K562 (cell line): ENCODE measurements around the gene EPO. TPM values are rescaled to one million over a fixed set of nuclear protein-coding genes. Genes with fewer than 3 reads are reported as not detected.

Experiments used
- ATAC-seq: fragments of 200-7000 bp; cut with Tn5 transposase; 3 replicates; pipeline ENCODE4 v1.9.1; 2020; ENCODE audit warnings: moderate library complexity
- BruUV-seq: library from RNA; stranded (reverse); fragments of 400-500 nt; replicated peaks from 2 replicates; lab custom pipeline; 2021; lab: Mats Ljungman, UMichigan
- CTCF ChIA-PET: fragments of 300-600 bp; formaldehyde crosslinking; extraction: SDS; loops from one replicate; lab custom pipeline; 2021; ENCODE audit warnings: low intra/inter-chr PET ratio; lab: Yijun Ruan, JAX
- POLR2A ChIA-PET: fragments of 300-600, 350-650 bp; sonication (Branson Sonifier 250); formaldehyde crosslinking; extraction: SDS; loops from one replicate; lab custom pipeline; 2021; ENCODE audit warnings: antibody characterized with exemption, inconsistent platforms; lab: Yijun Ruan, JAX
- DNase-seq, 4 experiments: peaks; one replicate each; pipeline versions ENCODE4 v3.0.0 to v3.0.0-alpha.2; 2011 to 2018; ENCODE audit warnings: low spot score in 3 of 4, mixed read lengths in 3 of 4; ENCODE audit errors: extremely low read depth in 1 of 4
- FAIRE-seq: peaks from 2 replicates; lab custom pipeline; 2011; peaks lifted over from hg19 to GRCh38; lab: Jason Lieb, UNC
- H2AFZ ChIP-seq: 2 replicates; pipeline ENCODE4 v1.6.0; 2011; ENCODE audit warnings: low read depth, low read length, control low read depth, inconsistent platforms
- H3K27ac ChIP-seq: fragments of 200-600 bp; 3 replicates; pipeline ENCODE4 v1.8.0; 2011; ENCODE audit warnings: low read depth, mild to moderate bottlenecking, control low read depth, inconsistent platforms, low read length, moderate library complexity, mixed read lengths; ENCODE audit errors: extremely low read depth
- H3K27me3 ChIP-seq, 2 experiments: fragments of 300-600 bp in 1 of 2; 2 replicates in 1 of 2; 3 replicates in 1 of 2; pipeline versions ENCODE4 v1.6.0 to v1.8.0; 2011; ENCODE audit warnings: inconsistent platforms in 2 of 2, low read length in 2 of 2, mild to moderate bottlenecking in 1 of 2, mixed read lengths in 1 of 2, moderate library complexity in 1 of 2; ENCODE audit not compliant: control insufficient read depth in 2 of 2, insufficient read depth in 2 of 2
- H3K36me3 ChIP-seq: fragments of 300-600 bp; 3 replicates; pipeline ENCODE4 v1.8.0; 2011; ENCODE audit warnings: mild to moderate bottlenecking, low read length, inconsistent platforms; ENCODE audit not compliant: control insufficient read depth, insufficient read depth
- H3K4me1 ChIP-seq, 2 experiments: fragments of 200-600 bp in 1 of 2; replicated peaks in 1 of 2; 2 replicates in 1 of 2; 3 replicates in 1 of 2; pipeline versions ENCODE4 v1.5.1 to v1.8.0; 2011; ENCODE audit warnings: inconsistent platforms in 2 of 2, low read length in 2 of 2, mild to moderate bottlenecking in 1 of 2, mixed read lengths in 1 of 2, moderate library complexity in 1 of 2; ENCODE audit not compliant: control insufficient read depth in 2 of 2, insufficient read depth in 2 of 2
- H3K4me2 ChIP-seq: 2 replicates; pipeline ENCODE4 v1.6.1; 2011; ENCODE audit warnings: low read length, control low read depth, inconsistent platforms, mixed read lengths; ENCODE audit not compliant: insufficient read depth
- H3K4me3 ChIP-seq: fragments of 200-600 bp; sonication (generic), shearing (Covaris generic); 2 replicates; pipeline ENCODE4 v1.5.1; 2016; ENCODE audit warnings: control low read depth, inconsistent platforms
- H3K79me2 ChIP-seq: fragments of 200-600 bp; 3 replicates; pipeline ENCODE4 v1.8.0; 2011; ENCODE audit warnings: low read length, inconsistent platforms; ENCODE audit not compliant: control insufficient read depth, insufficient read depth
- H3K9ac ChIP-seq, 2 experiments: 2 replicates each; pipeline versions ENCODE4 v1.6.0 to v1.6.1; 2011; ENCODE audit warnings: low read depth in 2 of 2, low read length in 2 of 2, control low read depth in 1 of 2, inconsistent platforms in 1 of 2, mild to moderate bottlenecking in 1 of 2, mixed read lengths in 1 of 2; ENCODE audit not compliant: insufficient read depth in 1 of 2
- H3K9me1 ChIP-seq: one replicate; pipeline ENCODE4 v1.6.0; 2011; ENCODE audit warnings: inconsistent platforms, mild to moderate bottlenecking, low read length, moderate library complexity; ENCODE audit not compliant: control insufficient read depth, insufficient read depth
- H3K9me3 ChIP-seq: replicated peaks from 2 replicates; pipeline ENCODE4 v1.5.1; 2011; ENCODE audit warnings: low read depth, low read length, inconsistent platforms; ENCODE audit not compliant: control insufficient read depth, insufficient read depth
- H4K20me1 ChIP-seq: replicated peaks from 2 replicates; pipeline ENCODE4 v1.6.1; 2011; ENCODE audit warnings: low read length, inconsistent platforms, mixed read lengths; ENCODE audit not compliant: control insufficient read depth, insufficient read depth
- E2F6 ChIP-seq, 2 experiments: IDR thresholded peaks; 2 replicates each; pipeline ENCODE4 v1.6.1; 2011; ENCODE audit warnings: borderline replicate concordance in 1 of 2, control low read depth in 1 of 2, low read depth in 1 of 2, low read length in 1 of 2, mild to moderate bottlenecking in 1 of 2, mixed read lengths in 1 of 2, moderate library complexity in 1 of 2; ENCODE audit not compliant: insufficient read depth in 1 of 2, insufficient read length in 1 of 2, poor library complexity in 1 of 2, severe bottlenecking in 1 of 2; ENCODE audit errors: extremely low read depth in 1 of 2
- MNT ChIP-seq, 2 experiments: fragments of 450-650 bp; conservative IDR thresholded peaks; 2 replicates each; pipeline ENCODE4 v1.6.1; 2017; ENCODE audit warnings: mild to moderate bottlenecking in 2 of 2, moderate library complexity in 2 of 2
- MTA3 ChIP-seq: fragments of 450-650 bp; formaldehyde crosslinking; IDR thresholded peaks from 2 replicates; pipeline ENCODE4 v1.6.1; 2017; ENCODE audit warnings: mild to moderate bottlenecking, borderline replicate concordance
- PCBP1 ChIP-seq: fragments of 200-400 bp; formaldehyde crosslinking; IDR thresholded peaks from 2 replicates; pipeline ENCODE4 v1.6.1; 2018; ENCODE audit warnings: mild to moderate bottlenecking, low read depth, low read length; ENCODE audit not compliant: poor library complexity, severe bottlenecking
- SRSF7 ChIP-seq: fragments of 200-400 bp; formaldehyde crosslinking; optimal IDR thresholded peaks from 2 replicates; pipeline ENCODE3; 2017; ENCODE audit warnings: mild to moderate bottlenecking, low read depth, low read length
- ZFP36 ChIP-seq: fragments of 150-350 bp; IDR thresholded peaks from 2 replicates; pipeline ENCODE4 v1.6.1; 2018; ENCODE audit warnings: low read length, low read depth; ENCODE audit not compliant: partially characterized antibody
- WGBS: fragments of 100-300 bp; shearing (Covaris generic); methylation state at CpG from one replicate; pipeline ENCODE4 v1.1.6; 2016; ENCODE audit warnings: low coverage, mixed read lengths; ENCODE audit not compliant: insufficient coverage; ENCODE audit errors: missing lambda C conversion rate; 5-methylcytosine and 5-hydroxymethylcytosine counted together
- in situ Hi-C: fragments of 300-500 bp; cut with MboI; formaldehyde crosslinking; loops from 4 replicates; pipeline ENCODE4 v1.15.0; 2018; ENCODE audit warnings: inconsistent platforms, mixed read lengths
- intact Hi-C: fragments of 100-400 bp; cut with micrococcal nuclease; formaldehyde crosslinking; loops from 2 replicates; pipeline ENCODE4 v1.14.2; 2022
- polyA plus RNA-seq, 8 experiments: library from polyadenylated mRNA; depleted of rRNA in 4 of 8; stranded (reverse) in 5 of 8; unstranded in 3 of 8; fragments of >200 nt; fragmentation: Nextera tagmentation in 2 of 8; fragmentation: Illumina TruSeq in 1 of 8; extraction: Ambion mirVana in 2 of 8; extraction: Trizol in 1 of 8; gene quantifications; 2 replicates each; pipeline versions ENCODE4 v1.2.1 to v1.2.3, GENCODE V29; 2011 to 2014; ENCODE audit warnings: inconsistent platforms in 1 of 8, missing spikeins in 1 of 8
- total RNA-seq, 7 experiments: library from RNA; depleted of rRNA in 6 of 7; stranded (reverse); fragments of >200 nt in 6 of 7; fragmentation: Illumina TruSeq in 2 of 7; extraction: Trizol in 2 of 7; gene quantifications; 2 replicates each; pipeline versions ENCODE4 v1.2.1 to v1.2.3, GENCODE V29; 2011 to 2021; ENCODE audit warnings: low replicate concordance in 1 of 7

Gene EPO
- total and polyA plus RNA-seq, 9 of the 15 experiments (the other 6 are each of a cell fraction or from before 2014, with no cell fraction given): 0.06 to 0.41 (median 0.07) TPM; not detected in 6

GRCh38 chr7:100720671-100721504, 620 bp downstream of the EPO start:
- WGBS: 36% methylated on average over 35 of the region's 56 CpGs
- no peak overlapping the region; the same call in 1 of the 2 replicates for H3K4me2 ChIP-seq
- peak; percentile 15; the same call in 1 of the 3 replicates for ATAC-seq

More at GRCh38 chr7:100720671-100721504, 620 bp downstream of the EPO start:
- no peaks in the 10 kb centered on the region for H3K9me1 ChIP-seq
- H3K9ac ChIP-seq: peak overlapping the region in 1 of 2 experiments; percentile 79; a peak in 2 of 4 replicates
- in situ Hi-C loops: no loop called here
- H3K27me3 ChIP-seq: peaks cover 5 to 16% of the 10 kb centered on the region in 2 experiments; a peak in 3 of 5 replicates
- FAIRE-seq: no peak
- POLR2A ChIA-PET: interaction anchor here (0.5 to 2.8 kb wide), 6 partner anchors 9 to 118 kb away, joined by 3 to 8 read pairs (median 4); partner anchors contain the start of genes PCOLCE and POP7
- H2AFZ ChIP-seq: no peak overlapping the region
- H3K36me3 ChIP-seq: no peaks in the 10 kb centered on the region
- no peaks in the 10 kb centered on the region for H4K20me1 ChIP-seq
- BruUV-seq: no TSS peak
- DNase-seq: peak in 2 of 4 experiments; percentile 34 to 36
- TF ChIP-seq MTA3 (no peak), SRSF7 (peak; percentile 27), ZFP36 (no peak), PCBP1 (peak; percentile 52), E2F6 (IDR thresholded peaks at IDR 0.05; ENCODE audit: borderline replicate concordance in 1 of 2, extremely low read depth in 1 of 2, insufficient read depth in 1 of 2, insufficient read length in 1 of 2, low read depth in 1 of 2, low read length in 1 of 2, poor library complexity in 1 of 2, severe bottlenecking in 1 of 2) (peak in 1 of 2 experiments; percentile 9), MNT (conservative IDR thresholded peaks at IDR 0.05) (peak in 1 of 2 experiments; percentile 42; a peak in 2 of 4 replicates)
- TF ChIP-seq, all 486 proteins: peak for 4
- peaks cover 6 to 30% of the 10 kb centered on the region in 2 experiments; a peak in 3 of 5 replicates for H3K4me1 ChIP-seq
- H3K27ac ChIP-seq: no peak overlapping the region
- intact Hi-C loops: loop anchor here (10.0 kb wide), 1 partner anchor 316 kb away; no protein-coding TSS in a partner anchor
- no peaks in the 10 kb centered on the region for H3K79me2 ChIP-seq
- H3K9me3 ChIP-seq: peaks cover 4% of the 10 kb centered on the region; the same call in 1 of the 2 replicates
- H3K4me3 ChIP-seq: no peak overlapping the region
- CTCF ChIA-PET: no interaction called here
